ENCODE data around the gene GNAZ.

GRCh38 chr22:23038334-23038642 is 32.0 kb upstream of the GNAZ start:
- no peak for TF ChIP-seq CTCF (IDR thresholded peaks at IDR 0.05; ENCODE audit: insufficient read depth, low read length)
- TF ChIP-seq POLR2AphosphoS5 (IDR thresholded peaks at IDR 0.05; ENCODE audit: low read depth): no peak
- no peak for TF ChIP-seq GABPA (IDR thresholded peaks at IDR 0.05; ENCODE audit: low read depth)
- TF ChIP-seq REST (IDR thresholded peaks at IDR 0.05; ENCODE audit: insufficient replicate concordance, low read depth): no peak
- no peak for TF ChIP-seq SPI1 (IDR thresholded peaks at IDR 0.05; ENCODE audit: borderline replicate concordance, low read depth)

Data from HL-60 (cell line).